Kidney glomerular epithelial cell (primary cell): Measurements from ENCODE around the gene OR51B2.

ENCODE experiments used
- DNase-seq: peaks from one replicate; lab custom pipeline; 2025; lab: John Stamatoyannopoulos, UW

The OR51B2 gene

DNA sequence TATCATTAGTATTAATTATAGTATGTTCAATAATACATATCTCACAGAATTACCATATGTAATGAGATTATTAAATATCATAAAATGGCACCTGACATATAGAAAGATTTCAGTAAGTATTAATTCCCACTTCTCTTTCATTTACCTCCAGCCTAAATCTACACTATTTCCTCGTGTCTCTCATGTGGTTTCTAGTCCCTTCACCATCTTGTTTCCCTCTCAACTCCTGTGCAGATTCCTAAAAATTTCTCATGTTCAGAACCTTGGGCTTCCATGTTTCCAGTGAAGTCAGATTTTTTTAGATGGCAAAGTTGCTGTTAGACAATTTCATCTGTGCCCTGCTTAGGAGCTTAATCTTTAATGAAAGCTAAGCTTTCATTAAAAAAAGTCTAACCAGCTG lies 40.2 kb downstream of the OR51B2 start:
- DNase-seq, result no peak

DNA sequence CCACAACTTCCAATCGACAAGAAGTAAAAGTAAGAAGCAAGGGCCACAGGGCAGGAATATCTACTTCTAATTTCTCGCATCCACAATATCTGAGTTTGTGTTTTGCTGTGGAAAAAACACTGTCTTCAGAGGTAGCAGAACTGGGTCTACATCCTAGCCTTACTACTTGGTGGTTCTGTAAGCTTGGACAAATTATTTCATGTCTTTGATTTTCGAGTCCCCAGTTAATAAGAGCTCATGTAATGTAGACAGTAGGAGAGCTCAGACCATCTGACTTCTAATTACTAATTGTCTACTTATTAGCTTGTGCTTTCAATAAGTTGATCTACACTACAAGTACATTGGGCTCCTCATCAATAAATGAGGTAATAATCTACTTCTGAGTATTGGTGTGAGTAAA lies 41.0 kb downstream of the OR51B2 start:
- no peak for DNase-seq

DNA sequence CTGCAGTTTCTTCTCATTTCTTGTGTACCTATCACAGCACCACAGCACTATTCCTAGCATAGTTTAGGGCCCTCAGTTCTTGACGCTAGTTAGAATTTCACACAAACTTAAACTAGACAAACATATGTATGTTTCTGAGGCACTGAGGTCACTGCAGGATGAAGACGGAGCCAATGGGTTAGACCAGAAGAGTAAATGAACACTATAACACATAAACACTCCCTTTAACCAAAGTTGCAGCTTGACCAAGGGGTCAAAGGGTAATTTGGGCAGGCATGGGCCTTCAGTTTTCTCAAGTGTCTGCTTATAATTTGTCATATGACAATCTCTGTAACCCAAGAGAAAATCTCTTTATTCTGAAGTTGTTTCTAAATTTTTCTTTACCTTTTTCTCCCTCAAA lies 41.5 kb downstream of the OR51B2 start:
- DNase-seq, result no peak

DNA sequence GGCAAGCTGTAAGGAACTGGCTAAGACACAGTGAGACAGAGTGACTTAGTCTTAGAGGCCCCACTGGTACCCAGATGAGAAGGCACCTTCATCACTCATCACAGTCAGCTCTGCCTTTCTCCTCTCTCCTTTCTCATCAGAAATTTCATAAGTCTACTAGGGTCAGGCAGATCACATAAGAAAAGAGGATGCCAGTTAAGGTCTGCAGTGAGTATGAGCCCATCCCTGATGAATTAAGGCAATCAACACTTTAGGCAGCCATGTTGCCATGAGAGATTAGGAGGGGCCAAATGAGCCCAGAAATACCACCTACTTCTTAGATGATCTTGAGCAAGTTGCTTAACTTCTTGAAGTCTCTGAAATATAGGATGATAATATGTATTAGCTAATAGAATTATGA lies 42.5 kb downstream of the OR51B2 start:
- no peak for DNase-seq

DNA sequence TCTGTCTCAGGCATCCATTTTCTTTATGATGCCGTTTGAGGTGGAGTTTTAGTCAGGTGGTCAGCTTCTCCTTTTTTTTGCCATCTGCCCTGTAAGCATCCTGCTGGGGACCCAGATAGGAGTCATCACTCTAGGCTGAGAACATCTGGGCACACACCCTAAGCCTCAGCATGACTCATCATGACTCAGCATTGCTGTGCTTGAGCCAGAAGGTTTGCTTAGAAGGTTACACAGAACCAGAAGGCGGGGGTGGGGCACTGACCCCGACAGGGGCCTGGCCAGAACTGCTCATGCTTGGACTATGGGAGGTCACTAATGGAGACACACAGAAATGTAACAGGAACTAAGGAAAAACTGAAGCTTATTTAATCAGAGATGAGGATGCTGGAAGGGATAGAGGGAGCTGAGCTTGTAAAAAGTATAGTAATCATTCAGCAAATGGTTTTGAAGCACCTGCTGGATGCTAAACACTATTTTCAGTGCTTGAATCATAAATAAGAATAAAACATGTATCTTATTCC lies 43.5 kb downstream of the OR51B2 start:
- peak; percentile 86 for DNase-seq

DNA sequence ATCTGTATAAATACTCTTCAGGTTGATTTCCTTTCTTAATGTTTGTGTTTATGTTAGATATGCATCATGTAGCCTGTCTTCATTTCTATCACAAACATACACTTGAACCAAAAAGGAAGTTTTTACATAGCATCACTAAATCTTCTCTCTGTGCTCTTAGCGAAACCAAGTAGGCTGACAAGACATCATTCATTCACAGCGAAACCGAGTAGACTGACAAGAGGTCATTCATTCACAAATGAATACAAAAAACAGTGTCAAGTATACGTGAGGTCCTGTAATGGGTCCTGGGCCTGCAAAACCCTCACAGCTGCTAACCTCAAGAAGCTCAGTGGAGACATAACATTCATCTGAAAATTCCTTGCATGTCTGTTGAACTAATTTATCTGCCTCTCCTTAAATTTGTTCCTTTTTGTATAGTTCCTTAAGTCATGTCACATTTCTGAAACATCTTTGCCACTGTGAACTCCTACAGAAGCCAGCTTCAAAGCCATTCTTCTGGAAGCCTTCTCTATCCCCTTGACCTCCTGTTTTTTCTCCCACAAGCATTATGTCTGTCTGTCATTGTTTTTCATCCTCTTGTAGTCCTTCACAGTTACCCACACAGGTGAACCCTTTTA lies 44.5 kb downstream of the OR51B2 start:
- no peak for DNase-seq

DNA sequence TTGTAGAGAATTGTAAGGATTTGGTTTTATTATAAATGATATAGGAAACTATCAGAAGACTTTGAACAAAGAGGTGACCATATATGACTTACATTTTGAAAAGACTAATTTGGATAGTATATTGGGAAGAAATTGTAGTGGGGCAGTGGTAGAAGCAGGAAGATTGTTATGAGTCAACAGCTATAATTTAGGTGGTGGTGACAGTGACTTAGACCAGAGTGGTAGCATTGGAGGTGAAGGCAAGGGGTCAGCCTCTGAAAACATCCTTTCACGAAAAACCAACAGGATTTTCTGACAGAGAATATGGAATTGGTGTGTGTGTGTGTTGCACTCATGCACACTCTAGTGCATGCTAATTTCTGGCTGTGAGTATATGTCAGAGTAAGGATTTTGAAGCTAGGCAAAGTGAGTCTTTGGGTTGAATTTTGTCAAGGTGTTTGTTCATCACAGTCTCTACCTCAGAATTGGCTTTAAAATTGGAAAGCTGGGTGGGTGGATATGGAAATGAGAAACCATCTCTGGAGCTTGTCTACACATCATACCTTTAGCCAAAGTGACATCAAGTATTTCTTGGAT lies 46.2 kb downstream of the OR51B2 start:
- DNase-seq, result no peak

DNA sequence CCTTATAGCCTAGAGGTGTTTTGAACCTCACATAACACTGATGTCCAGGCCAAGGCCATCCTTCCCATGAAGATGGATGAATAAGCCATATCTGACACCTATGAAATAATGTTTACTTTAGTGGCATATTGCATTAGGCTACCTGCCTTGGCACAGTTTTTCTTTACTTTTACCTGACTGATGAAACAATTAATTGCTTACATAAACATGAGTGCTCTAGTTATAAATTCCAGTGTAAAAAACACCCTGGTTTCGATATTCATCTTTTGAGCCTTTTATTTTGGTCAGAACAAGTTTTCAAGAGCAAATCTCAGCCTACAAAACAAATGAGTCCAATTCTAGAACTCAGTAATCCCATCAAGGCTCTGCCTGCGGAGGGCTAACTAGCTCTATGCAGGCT lies 47.4 kb downstream of the OR51B2 start:
- DNase-seq, result no peak

DNA sequence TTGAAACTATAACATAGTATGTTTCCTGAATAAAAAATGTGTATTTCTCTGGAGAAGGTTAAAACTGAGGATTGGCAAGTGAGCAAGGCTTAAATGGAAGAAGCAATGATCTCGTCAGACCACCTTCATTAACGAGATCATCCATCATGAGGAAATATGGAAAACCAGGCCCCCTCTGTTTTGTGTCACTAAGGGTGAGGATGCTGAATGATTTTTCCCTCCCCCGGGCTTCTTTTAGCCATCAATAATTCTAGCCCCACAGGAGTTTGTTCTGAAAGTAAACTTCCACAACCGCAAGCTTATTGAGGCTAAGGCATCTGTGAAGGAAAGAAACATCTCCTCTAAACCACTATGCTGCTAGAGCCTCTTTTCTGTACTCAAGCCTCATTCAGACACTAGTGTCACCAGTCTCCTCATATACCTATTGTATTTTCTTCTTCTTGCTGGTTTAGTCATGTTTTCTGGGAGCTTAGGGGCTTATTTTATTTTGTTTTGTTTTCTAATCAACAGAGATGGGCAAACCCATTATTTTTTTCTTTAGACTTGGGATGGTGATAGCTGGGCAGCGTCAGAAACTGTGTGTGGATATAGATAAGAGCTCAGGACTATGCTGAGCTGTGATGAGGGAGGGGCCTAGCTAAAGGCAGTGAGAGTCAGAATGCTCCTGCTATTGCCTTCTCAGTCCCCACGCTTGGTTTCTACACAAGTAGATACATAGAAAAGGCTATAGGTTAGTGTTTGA lies 48.6 kb downstream of the OR51B2 start:
- no peak for DNase-seq

DNA sequence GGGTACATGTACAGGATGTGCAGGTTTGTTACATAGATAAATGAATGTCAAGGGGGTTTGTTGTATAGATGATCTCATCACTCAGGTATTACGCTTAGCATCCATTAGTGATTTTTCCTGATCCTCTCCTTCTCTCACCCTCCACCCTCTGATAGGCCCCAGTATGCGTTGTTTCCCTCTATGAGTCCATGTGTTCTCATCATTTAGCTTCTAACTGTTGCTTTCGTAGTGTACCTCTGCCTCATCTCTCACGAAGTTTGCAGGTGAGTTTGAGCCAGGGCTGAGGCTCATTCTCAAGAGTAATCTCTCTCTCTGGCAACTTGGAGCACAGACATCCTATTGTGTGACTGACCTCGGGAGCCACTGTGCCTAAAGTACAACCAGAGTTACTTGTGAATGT lies 49.7 kb downstream of the OR51B2 start:
- no peak for DNase-seq
